NCI-H187 (cell line): ENCODE data around the gene FBXO33.
"Not testable (repeated sequence)": the region's sequence is repeated elsewhere in the genome, so short reads cannot be mapped to it uniquely, and the experiment has no call there.

Source experiments
- DNase-seq, 2 experiments: peaks; one replicate each; lab custom pipeline; 2025; lab: John Stamatoyannopoulos, UW

Gene FBXO33

GRCh38 chr14:39372656-39373055 lies 59.6 kb downstream of the FBXO33 start:
- no peak for DNase-seq

DNA sequence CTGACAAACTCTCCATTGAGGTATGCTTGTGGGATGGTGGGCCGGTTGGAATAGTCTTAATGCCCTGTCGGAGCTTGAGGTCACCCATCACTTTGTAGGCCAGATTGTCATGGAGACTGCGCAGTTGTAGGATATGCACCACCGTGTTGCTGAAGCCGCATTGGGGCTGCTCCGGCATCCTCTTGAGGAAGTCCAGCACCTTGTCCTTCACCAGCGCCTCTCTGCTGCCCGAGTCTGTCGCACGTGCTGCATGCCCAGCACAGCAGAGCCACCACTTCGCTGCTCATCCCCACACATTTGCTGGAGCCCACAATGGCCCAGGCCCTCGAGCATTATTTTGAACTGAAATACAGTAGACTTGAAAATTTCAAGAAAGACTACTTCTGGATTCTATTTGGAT lies 61.8 kb downstream of the FBXO33 start:
- no peak for DNase-seq

DNA sequence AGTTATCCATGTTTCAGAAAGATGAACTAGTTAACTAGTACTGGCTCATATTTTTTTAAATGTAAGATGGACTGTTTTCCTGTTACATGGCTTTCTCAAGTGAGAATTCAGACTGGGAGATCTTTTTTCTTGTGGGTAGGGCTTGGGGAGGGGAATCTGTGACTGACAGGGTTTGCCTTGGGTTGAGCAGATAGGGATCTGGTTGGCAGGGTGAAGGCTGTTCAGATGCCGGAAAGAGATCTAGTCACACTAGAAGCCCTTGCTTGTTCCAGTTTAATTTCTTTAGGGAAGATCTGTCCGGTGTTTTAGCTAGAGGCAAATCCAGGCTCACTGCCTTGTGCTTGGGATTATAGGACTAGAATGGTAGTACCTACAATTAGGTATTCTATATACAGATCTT lies 63.2 kb downstream of the FBXO33 start:
- no peak for DNase-seq

- DNase-seq, result peak in 1 of 2 experiments; percentile 19
Measured at GRCh38 chr14:39368261-39368959, 63.8 kb downstream of the FBXO33 start.

DNA sequence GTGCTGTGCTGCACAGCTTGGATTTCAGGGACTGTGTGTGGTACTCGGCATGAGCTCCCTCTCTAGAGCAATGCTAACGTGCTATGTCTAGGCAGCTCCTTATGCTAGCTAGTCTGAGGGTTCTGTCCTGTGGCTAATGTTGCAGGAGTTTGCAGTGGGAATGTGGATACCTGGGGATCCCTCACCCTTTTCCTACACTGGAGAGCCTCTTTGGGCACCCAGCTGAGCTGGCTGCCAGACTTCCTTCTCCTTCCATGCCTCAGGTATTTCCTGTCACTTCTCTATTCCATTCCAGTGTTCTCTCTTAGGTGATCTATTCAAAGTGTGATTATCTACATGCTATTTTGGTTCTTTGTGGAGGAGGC lies 64.9 kb downstream of the FBXO33 start:
- DNase-seq, result no peak

GRCh38 chr14:39366460-39367386 lies 65.5 kb downstream of the FBXO33 start:
- DNase-seq, result no peak

GRCh38 chr14:39365354-39365753 lies 66.9 kb downstream of the FBXO33 start:
- DNase-seq, result no peak

DNA sequence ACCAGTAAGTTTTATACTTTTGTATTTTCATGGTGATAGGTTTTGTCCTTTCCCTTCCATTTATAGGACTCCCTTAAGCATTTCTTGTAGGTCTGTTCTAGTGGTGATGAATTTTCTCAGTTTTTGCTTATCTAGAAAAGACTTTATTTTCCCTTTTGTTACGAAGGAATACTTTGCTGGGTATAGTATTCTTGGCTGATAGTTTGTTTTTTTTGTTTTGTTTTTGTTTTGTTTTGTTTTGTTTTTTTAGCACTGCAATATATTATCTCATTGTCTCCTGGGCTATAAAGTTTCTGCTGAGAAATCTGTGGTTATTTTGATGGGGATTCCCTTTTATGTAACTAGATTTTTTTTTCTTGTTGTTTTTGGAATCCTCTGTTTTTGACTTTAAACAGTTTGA lies 67.7 kb downstream of the FBXO33 start:
- no peak for DNase-seq

GRCh38 chr14:39361556-39361955 lies 70.7 kb downstream of the FBXO33 start:
- DNase-seq, result not testable (repeated sequence)

GRCh38 chr14:39360316-39360715 lies 71.9 kb downstream of the FBXO33 start:
- no peak for DNase-seq

DNA sequence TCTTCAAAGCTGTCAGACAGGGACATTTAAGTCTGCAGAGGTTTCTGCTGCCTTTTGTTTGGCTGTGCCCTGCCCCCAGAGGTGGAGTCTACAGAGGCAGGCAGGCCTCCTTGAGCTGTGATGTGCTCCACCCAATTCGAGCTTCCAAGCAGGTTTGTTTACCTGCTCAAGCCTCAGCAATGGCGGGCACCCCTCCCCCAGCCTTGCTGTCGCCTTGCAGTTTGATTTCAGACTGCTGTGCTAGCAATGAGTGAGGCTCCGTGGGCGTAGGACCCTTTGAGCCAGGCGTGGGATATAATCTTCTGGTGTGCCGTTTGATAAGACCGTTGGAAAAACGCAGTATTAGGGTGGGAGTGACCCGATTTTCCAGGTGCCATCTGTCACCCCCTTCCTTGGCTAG lies 73.2 kb downstream of the FBXO33 start:
- DNase-seq, result not testable (repeated sequence)

- no peak for DNase-seq
Measured at GRCh38 chr14:39351708-39352107, 80.5 kb downstream of the FBXO33 start.

- no peak for DNase-seq
Measured at GRCh38 chr14:39350866-39351265, 81.4 kb downstream of the FBXO33 start.
